ENCODE measurements around the gene ADAT1.
A peak's percentile ranks its signal among the peaks of the same experiment; 100 is the strongest.

ADAT1 gene

DNA sequence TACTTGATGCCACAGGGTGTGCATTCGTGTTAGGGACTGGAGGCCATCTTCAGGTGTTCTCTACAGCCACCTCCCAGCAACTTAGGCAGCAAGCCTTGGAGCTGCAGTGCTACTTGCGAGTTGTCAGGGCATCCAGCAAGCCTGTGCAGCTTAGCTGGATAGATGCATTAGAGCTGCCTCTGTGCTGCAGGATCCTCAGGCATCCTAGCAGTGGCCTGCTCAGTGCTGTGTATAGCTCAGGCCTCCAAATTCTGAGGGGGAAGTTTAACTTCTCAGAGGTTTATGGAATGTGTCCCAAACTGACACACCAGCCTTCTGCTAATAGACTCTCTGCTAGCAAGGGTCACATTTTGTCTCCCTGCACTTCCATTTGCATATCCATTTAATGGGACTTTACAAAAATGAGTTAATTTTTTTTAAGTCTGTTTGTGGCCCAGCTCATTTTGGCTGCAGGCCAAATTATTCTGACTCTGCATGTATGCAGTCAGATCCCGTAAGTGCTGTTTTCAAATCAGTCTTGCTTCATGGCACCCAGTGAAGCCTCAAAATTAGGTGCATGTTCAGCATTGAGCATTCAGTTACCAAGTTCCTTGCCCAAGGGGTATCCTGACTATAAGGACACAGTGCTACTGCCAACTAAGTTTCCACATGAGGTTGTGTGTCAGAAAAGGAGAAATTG lies 50.1 kb downstream of the ADAT1 start:
- DNase-seq: no peak

GRCh38 chr16:75570396-75571065 lies 52.5 kb downstream of the ADAT1 start:
- no peak for DNase-seq

DNA sequence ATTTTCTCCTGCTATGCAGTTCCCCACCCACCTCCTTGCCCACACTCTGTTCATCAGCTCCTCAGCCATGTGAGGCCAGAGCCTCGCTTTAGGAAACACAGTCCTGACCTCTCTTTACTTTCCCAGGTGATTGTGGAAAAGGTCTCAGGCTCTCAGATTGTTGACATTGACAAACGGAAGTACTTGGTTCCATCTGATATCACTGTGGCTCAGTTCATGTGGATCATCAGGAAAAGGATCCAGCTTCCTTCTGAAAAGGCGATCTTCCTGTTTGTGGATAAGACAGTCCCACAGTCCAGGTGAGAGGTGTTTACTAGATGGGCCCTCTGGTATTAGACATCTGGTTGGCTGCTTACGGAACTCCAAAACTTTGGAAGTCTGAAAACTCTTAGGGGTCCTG lies 55.2 kb downstream of the ADAT1 start:
- DNase-seq: no peak

- no peak for DNase-seq
These were observed 56.3 kb downstream of the ADAT1 start for GRCh38 chr16:75566758-75567255.

DNA sequence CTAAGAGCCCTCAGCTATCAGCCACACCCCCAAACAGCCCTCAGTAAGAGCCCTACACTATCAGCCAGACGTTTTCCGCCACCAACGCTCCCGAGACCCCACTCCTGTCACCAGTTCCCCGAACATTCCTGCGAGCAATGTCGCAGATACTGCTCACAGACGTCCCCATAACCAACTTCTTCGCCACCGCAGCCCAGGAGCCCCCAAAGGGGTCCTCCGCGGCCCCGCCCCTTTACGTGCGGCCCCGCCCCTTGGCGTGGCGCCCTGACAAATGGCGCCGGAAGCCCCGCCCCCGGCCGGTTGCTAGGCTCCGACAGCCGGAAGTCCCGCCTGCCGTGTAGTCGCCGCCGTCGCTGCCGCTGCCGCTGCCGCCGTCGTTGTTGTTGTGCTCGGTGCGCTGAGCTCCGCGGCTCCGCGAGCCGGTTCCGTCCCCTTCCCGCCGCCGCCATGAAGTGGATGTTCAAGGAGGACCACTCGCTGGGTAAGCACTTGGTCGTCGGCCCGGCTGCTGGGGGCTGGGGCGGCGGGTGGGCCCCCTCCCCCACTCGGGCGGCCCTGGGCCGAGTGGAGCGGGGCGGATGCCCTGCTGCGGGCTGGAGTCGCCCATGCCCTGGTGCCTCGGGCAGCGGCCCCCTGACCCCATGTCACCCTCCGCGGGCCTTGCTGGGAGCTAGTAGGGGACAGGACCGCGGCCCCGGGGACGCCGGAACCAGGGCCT lies 56.9 kb downstream of the ADAT1 start, which contains the start of gene GABARAPL2:
Gene GABARAPL2, plus strand, starts transcription at position 340 of the 718 bp plus-strand sequence. Its CDS starts 108 bp downstream, at position 448.
- DNase-seq: peak; percentile 82

DNA sequence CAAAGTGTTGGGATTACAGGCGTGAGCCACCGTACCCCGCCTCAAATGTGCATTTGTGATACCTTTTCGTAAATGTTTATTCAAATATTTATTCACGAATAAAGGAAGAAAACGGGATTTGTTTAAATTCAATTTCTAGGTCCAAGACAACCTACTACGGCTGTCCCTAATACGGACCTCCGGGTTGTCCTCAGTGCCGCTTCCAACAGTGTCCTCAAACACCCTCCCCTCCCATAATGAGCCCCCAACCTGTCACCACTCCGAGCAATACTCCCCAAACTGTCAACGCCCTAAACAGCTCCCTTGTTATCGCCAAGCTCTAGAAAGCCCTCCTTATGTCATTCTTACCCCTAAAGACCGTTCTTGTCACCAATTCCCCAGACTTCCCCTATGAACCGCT lies 57.4 kb downstream of the ADAT1 start:
- DNase-seq: no peak

GRCh38 chr16:75559564-75560372 lies 63.3 kb downstream of the ADAT1 start:
- DNase-seq: no peak

GRCh38 chr16:75558846-75559401 lies 64.2 kb downstream of the ADAT1 start:
- DNase-seq: no peak

DNA sequence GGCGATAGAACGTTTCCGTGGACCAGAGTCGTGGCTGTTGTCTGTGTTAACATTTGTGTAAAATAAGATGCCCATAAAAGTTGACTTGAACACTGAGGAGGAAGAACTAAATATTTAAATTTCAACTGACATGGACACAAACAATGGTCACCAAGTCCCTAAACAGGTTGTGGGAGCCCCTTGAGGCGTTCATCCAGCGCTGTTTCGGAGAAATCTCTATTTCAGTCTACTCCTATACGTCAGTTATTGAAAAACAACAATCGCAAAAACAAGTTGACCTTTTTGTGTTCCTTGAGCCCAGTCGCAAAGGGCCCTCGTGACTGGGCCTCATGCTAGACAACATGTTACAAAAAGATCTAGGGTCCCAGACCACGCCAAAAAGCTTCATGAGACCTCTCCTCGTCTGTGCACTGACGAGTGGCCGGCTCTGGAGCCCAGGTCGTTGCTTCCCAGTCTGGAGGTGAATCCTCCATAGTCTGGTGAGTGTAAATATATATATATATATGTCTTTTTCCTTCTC lies 66.6 kb downstream of the ADAT1 start:
- DNase-seq: no peak

GRCh38 chr16:75555707-75556430 lies 67.2 kb downstream of the ADAT1 start, which contains the start of gene TMEM231:
Gene TMEM231 (minus strand): TSS chr16:75556252. CDS start chr16:75556209, 43 bp downstream.
- DNase-seq: peak; percentile 69

DNA sequence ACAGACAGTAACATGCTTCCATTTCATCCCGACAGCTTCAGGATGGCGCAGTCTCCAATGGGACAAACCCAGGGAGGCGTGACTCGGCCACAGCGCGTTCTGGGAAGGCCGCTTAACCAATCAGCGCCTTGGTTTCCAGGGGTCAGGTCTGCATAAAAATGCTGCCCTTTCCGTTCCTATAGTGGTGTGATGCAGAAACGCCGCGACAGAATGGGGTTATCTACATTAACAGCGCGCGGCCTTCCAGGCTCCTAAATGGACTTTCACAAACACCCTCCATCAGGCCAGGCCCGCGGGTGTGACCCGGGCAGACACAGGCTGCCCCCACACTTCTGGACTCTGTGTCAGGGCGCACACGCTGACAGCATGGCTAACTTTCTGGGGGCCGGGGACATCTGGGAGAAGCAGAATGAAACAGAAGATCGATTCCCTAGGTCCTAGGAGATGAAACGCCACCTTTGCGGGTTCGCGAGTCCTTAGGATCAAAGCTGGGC lies 67.8 kb downstream of the ADAT1 start:
- peak; percentile 67 for DNase-seq

GRCh38 chr16:75552951-75553350 lies 70.1 kb downstream of the ADAT1 start:
- no peak for DNase-seq

DNA sequence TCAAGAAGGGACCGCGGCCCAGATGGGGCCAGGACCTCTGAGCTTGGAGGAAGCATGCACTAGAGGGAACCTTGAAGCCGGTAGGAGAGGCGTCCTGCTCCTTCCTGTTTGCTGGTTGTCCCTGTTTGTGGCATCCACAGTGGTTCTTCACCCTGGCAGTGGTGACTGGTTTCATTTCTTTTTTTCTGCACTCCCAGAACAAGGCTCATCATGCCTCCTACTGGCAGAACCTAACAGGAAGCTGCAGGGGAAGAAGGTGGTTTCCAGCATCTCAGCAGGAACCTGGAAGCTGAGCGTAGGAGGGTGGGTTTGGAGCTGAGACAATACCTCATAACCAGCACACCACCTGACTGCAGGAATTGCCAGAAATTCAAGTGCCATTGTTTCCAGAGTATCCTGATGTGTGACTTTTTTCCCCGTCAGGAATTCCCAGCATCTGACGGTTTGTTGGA lies 72.8 kb downstream of the ADAT1 start:
- peak; percentile 54 for DNase-seq
